Astrocyte of the spinal cord (primary cell): ENCODE measurements around the gene CRAMP1.

ENCODE experiments used
- DNase-seq: peaks from one replicate; pipeline ENCODE4 v3.0.0; 2011; ENCODE audit warnings: low read depth, low spot score
- H3K4me3 ChIP-seq: 2 replicates; pipeline ENCODE4 v1.5.1; 2011; ENCODE audit warnings: low read depth, mild to moderate bottlenecking, low read length, moderate library complexity
- CTCF ChIP-seq: IDR thresholded peaks from 2 replicates; pipeline ENCODE4 v1.5.1; 2012; ENCODE audit warnings: low read depth, mild to moderate bottlenecking, low read length, inconsistent platforms
- in situ Hi-C: cut with HindIII; loops from 2 replicates; pipeline ENCODE4 v1.10.0; 2017; ENCODE audit warnings: low sequenced_read_pairs

CRAMP1 gene

GRCh38 chr16:1638757-1639156 is 26.6 kb downstream of the CRAMP1 start:
- in situ Hi-C loops, result no loop called here
- no peak overlapping the region for H3K4me3 ChIP-seq
- TF ChIP-seq CTCF, result no peak
- DNase-seq, result no peak

GRCh38 chr16:1639282-1639681 is 27.1 kb downstream of the CRAMP1 start:
- no peak overlapping the region for H3K4me3 ChIP-seq
- no peak for DNase-seq
- no peak for TF ChIP-seq CTCF
- in situ Hi-C loops, result no loop called here

GRCh38 chr16:1639860-1640259 is 27.7 kb downstream of the CRAMP1 start:
- DNase-seq, result no peak
- no peak overlapping the region for H3K4me3 ChIP-seq
- no peak for TF ChIP-seq CTCF
- in situ Hi-C loops, result no loop called here

GRCh38 chr16:1640261-1640941 is 28.2 kb downstream of the CRAMP1 start:
- TF ChIP-seq CTCF, result no peak
- DNase-seq, result no peak
- in situ Hi-C loops, result no loop called here
- no peak overlapping the region for H3K4me3 ChIP-seq

- in situ Hi-C loops, result no loop called here
- TF ChIP-seq CTCF, result no peak
- no peak for DNase-seq
- H3K4me3 ChIP-seq, result no peak overlapping the region
Observed at GRCh38 chr16:1641261-1641660, 29.1 kb downstream of the CRAMP1 start.

- in situ Hi-C loops, result no loop called here
- TF ChIP-seq CTCF, result no peak
- H3K4me3 ChIP-seq, result no peak overlapping the region
- no peak for DNase-seq
Observed at GRCh38 chr16:1642148-1642547, 30.0 kb downstream of the CRAMP1 start.
